Panc1 (cell line): Measurements from ENCODE around the gene LATS2. TPM values are rescaled to one million over a fixed set of nuclear protein-coding genes. Genes with fewer than 3 reads are reported as not detected.

Experiments
- ATAC-seq: fragments of 200-7000 bp; cut with Tn5 transposase; 2 replicates; pipeline ENCODE4 v1.9.1; 2020; ENCODE audit warnings: mild to moderate bottlenecking, moderate library complexity
- BruUV-seq: library from RNA; stranded (reverse); fragments of 400-500 nt; replicated peaks from 2 replicates; lab custom pipeline; 2021; lab: Mats Ljungman, UMichigan
- CTCF ChIA-PET: fragments of 300-600 bp; sonication (Branson Sonifier 250); formaldehyde crosslinking; loops from one replicate; lab custom pipeline; 2022; ENCODE audit warnings: antibody characterized with exemption; lab: Charles Lee
- POLR2A ChIA-PET: fragments of 300-600 bp; sonication (Branson Sonifier 250); formaldehyde crosslinking; loops from one replicate; lab custom pipeline; 2022; ENCODE audit warnings: antibody characterized with exemption; lab: Charles Lee
- DNase-seq: peaks from one replicate; pipeline ENCODE4 v3.0.0-alpha.2; 2010; ENCODE audit warnings: low read depth, low spot score
- H3K27ac ChIP-seq: 2 replicates; pipeline ENCODE4 v1.5.1; 2011; ENCODE audit warnings: mild to moderate bottlenecking, low read length, inconsistent platforms
- H3K27me3 ChIP-seq: fragments of 200-500 bp; sonication (Bioruptor generic); 2 replicates; pipeline ENCODE4 v1.6.0; 2014; ENCODE audit warnings: low read length, inconsistent platforms; ENCODE audit not compliant: control insufficient read depth, insufficient read depth
- H3K36me3 ChIP-seq: fragments of 200-500 bp; sonication (Bioruptor generic); 2 replicates; pipeline ENCODE4 v1.5.1; 2014; ENCODE audit warnings: inconsistent platforms, mild to moderate bottlenecking, low read length, moderate library complexity; ENCODE audit not compliant: control insufficient read depth, insufficient read depth
- H3K4me1 ChIP-seq: 2 replicates; pipeline ENCODE4 v1.5.1; 2011; ENCODE audit warnings: inconsistent platforms, mild to moderate bottlenecking, low read length, moderate library complexity; ENCODE audit not compliant: control insufficient read depth, insufficient read depth
- H3K4me3 ChIP-seq, 2 experiments: 2 replicates each; pipeline ENCODE4 v1.5.1; 2011 to 2012; ENCODE audit warnings: low read depth in 2 of 2, low read length in 2 of 2, mild to moderate bottlenecking in 2 of 2, inconsistent platforms in 1 of 2, moderate library complexity in 1 of 2
- H3K9me3 ChIP-seq: fragments of 200-500 bp; sonication (Bioruptor generic); 2 replicates; pipeline ENCODE4 v1.5.1; 2014; ENCODE audit warnings: low read depth, mild to moderate bottlenecking, inconsistent platforms, low read length, moderate library complexity; ENCODE audit not compliant: control insufficient read depth, insufficient read depth
- CTCF ChIP-seq: fragments of 450-650 bp; IDR thresholded peaks from 2 replicates; pipeline ENCODE4 v1.5.1; 2017; ENCODE audit warnings: mild to moderate bottlenecking
- POLR2AphosphoS5 ChIP-seq: IDR thresholded peaks from 2 replicates; pipeline ENCODE4 v1.6.1; 2012; ENCODE audit warnings: mild to moderate bottlenecking, low read depth, low read length, moderate library complexity
- SIN3A ChIP-seq: IDR thresholded peaks from 2 replicates; pipeline ENCODE4 v1.6.1; 2012; ENCODE audit warnings: low read depth, mild to moderate bottlenecking, low read length, moderate library complexity, borderline replicate concordance; ENCODE audit not compliant: insufficient read depth
- TCF7L2 ChIP-seq: IDR thresholded peaks from 2 replicates; pipeline ENCODE4 v1.6.1; 2011; ENCODE audit warnings: mild to moderate bottlenecking, low read depth, low read length, inconsistent platforms
- in situ Hi-C: cut with HindIII; loops from 2 replicates; pipeline ENCODE4 v1.10.0; 2016; ENCODE audit warnings: low sequenced_read_pairs, low pct_unique_long_range_greater_than_20kb
- intact Hi-C: fragments of 100-400 bp; cut with micrococcal nuclease; formaldehyde crosslinking; loops from one replicate; pipeline ENCODE4 v1.10.0; 2022; ENCODE audit not compliant: unreplicated experiment
- total RNA-seq: library from RNA; stranded (reverse); gene quantifications from one replicate; pipeline ENCODE4 v1.2.1, GENCODE V29; 2021; ENCODE audit not compliant: unreplicated experiment
- TF ChIP-seq, protein P1 (sequence below), 2 experiments: IDR thresholded peaks; 2 replicates each; pipeline ENCODE4 v1.6.1; 2011 to 2012; ENCODE audit warnings: low read depth in 2 of 2, control low read depth in 1 of 2, low read length in 1 of 2, mild to moderate bottlenecking in 1 of 2, moderate library complexity in 1 of 2; ENCODE audit not compliant: insufficient read depth in 1 of 2

LATS2 gene
- total RNA-seq, 1 experiment from 2014 or later: 24.5 TPM

GRCh38 chr13:21033212-21033840, 28.1 kb downstream of the LATS2 start:
- in situ Hi-C loops (no loop called here), intact Hi-C loops (no loop called here)
- Histone ChIP-seq H3K36me3 (no peaks in the 10 kb centered on the region), H3K27me3 (no peaks in the 10 kb centered on the region), H3K4me3 (no peak overlapping the region), H3K9me3 (no peaks in the 10 kb centered on the region), H3K4me1 (peaks cover 22% of the 10 kb centered on the region), H3K27ac (no peak overlapping the region)
- no TSS peak for BruUV-seq
- TF ChIP-seq CTCF (no peak), POLR2AphosphoS5 (no peak), SIN3A (no peak), TCF7L2 (no peak)
- TF ChIP-seq, protein P1, sequence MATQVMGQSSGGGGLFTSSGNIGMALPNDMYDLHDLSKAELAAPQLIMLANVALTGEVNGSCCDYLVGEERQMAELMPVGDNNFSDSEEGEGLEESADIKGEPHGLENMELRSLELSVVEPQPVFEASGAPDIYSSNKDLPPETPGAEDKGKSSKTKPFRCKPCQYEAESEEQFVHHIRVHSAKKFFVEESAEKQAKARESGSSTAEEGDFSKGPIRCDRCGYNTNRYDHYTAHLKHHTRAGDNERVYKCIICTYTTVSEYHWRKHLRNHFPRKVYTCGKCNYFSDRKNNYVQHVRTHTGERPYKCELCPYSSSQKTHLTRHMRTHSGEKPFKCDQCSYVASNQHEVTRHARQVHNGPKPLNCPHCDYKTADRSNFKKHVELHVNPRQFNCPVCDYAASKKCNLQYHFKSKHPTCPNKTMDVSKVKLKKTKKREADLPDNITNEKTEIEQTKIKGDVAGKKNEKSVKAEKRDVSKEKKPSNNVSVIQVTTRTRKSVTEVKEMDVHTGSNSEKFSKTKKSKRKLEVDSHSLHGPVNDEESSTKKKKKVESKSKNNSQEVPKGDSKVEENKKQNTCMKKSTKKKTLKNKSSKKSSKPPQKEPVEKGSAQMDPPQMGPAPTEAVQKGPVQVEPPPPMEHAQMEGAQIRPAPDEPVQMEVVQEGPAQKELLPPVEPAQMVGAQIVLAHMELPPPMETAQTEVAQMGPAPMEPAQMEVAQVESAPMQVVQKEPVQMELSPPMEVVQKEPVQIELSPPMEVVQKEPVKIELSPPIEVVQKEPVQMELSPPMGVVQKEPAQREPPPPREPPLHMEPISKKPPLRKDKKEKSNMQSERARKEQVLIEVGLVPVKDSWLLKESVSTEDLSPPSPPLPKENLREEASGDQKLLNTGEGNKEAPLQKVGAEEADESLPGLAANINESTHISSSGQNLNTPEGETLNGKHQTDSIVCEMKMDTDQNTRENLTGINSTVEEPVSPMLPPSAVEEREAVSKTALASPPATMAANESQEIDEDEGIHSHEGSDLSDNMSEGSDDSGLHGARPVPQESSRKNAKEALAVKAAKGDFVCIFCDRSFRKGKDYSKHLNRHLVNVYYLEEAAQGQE (IDR thresholded peaks at IDR 0.05; ENCODE audit: insufficient read depth in 1 of 2, low read depth in 2 of 2, low read length in 1 of 2): no peak
- no peak for ATAC-seq
- DNase-seq: no peak
- POLR2A ChIA-PET: no interaction called here
- CTCF ChIA-PET: no interaction called here

GRCh38 chr13:21032656-21033055, 28.7 kb downstream of the LATS2 start:
- no peak overlapping the region for H3K27ac ChIP-seq
- H3K4me3 ChIP-seq: no peak overlapping the region

More at GRCh38 chr13:21032656-21033055, 28.7 kb downstream of the LATS2 start:
- H3K27me3 ChIP-seq: no peaks in the 10 kb centered on the region
- in situ Hi-C loops (no loop called here), intact Hi-C loops (no loop called here)
- no peak for DNase-seq
- H3K4me1 ChIP-seq: peaks cover 22% of the 10 kb centered on the region
- POLR2A ChIA-PET: no interaction called here
- TF ChIP-seq SIN3A: no peak
- TF ChIP-seq CTCF: no peak
- no peak for TF ChIP-seq POLR2AphosphoS5
- no peak for TF ChIP-seq TCF7L2
- CTCF ChIA-PET: no interaction called here
- BruUV-seq: no TSS peak
- H3K36me3 ChIP-seq: no peaks in the 10 kb centered on the region
- no peak for ATAC-seq
- no peaks in the 10 kb centered on the region for H3K9me3 ChIP-seq
